Activated CD8-positive, alpha-beta memory T cell treated with anti-CD3 and anti-CD28 coated beads for 48 hours (primary cell): ENCODE data around the gene MTHFSD.
"Not testable (repeated sequence)": the region's sequence is repeated elsewhere in the genome, so short reads cannot be mapped to it uniquely, and the experiment has no call there.

Experiments used
- DNase-seq, 3 experiments: peaks; one replicate each; pipeline ENCODE4 v3.0.0-alpha.2; 2020; ENCODE audit warnings: low read depth in 2 of 3, low spot score in 2 of 3

Gene MTHFSD

GRCh38 chr16:86554917-86555703 lies at the start of gene MTHFSD:
Gene MTHFSD, minus strand, starts transcription at chr16:86555235. Its CDS starts 51 bp downstream, at chr16:86555184.
- DNase-seq: peak; percentile 94 to 97 (median 95)

- DNase-seq: no peak
Measured at GRCh38 chr16:86604436-86605193, 49.6 kb upstream of the MTHFSD start.

GRCh38 chr16:86602521-86602920 lies 47.5 kb upstream of the MTHFSD start:
- no peak for DNase-seq

- DNase-seq: no peak
Measured at GRCh38 chr16:86601356-86601755, 46.3 kb upstream of the MTHFSD start.

- DNase-seq: no peak
Measured at GRCh38 chr16:86598607-86599565, 43.9 kb upstream of the MTHFSD start.

- no peak for DNase-seq
Measured at GRCh38 chr16:86597880-86598606, 43.0 kb upstream of the MTHFSD start.

GRCh38 chr16:86597126-86597879 lies 42.3 kb upstream of the MTHFSD start:
- no peak for DNase-seq

GRCh38 chr16:86595983-86596605 lies 41.1 kb upstream of the MTHFSD start:
- DNase-seq: no peak

GRCh38 chr16:86594721-86595120 lies 39.7 kb upstream of the MTHFSD start:
- DNase-seq: no peak

- DNase-seq: no peak
Measured at GRCh38 chr16:86593913-86594620, 39.0 kb upstream of the MTHFSD start.

- no peak for DNase-seq
Measured at GRCh38 chr16:86591270-86591669, 36.2 kb upstream of the MTHFSD start.

- DNase-seq: no peak
Measured at GRCh38 chr16:86590501-86591144, 35.6 kb upstream of the MTHFSD start.

- not testable (repeated sequence) for DNase-seq
Measured at GRCh38 chr16:86587955-86588354, 32.9 kb upstream of the MTHFSD start.

- no peak for DNase-seq
Measured at GRCh38 chr16:86587487-86587886, 32.5 kb upstream of the MTHFSD start.

- DNase-seq: no peak
Measured at GRCh38 chr16:86585821-86586611, 31.0 kb upstream of the MTHFSD start.

- no peak for DNase-seq
Measured at GRCh38 chr16:86584726-86585721, 30.0 kb upstream of the MTHFSD start.
